Dermis blood vessel endothelial cell (primary cell): ENCODE data around the gene ZNF605. TPM values are rescaled to one million over a fixed set of nuclear protein-coding genes. Genes with fewer than 3 reads are reported as not detected.
"Not testable (repeated sequence)": the region's sequence is repeated elsewhere in the genome, so short reads cannot be mapped to it uniquely, and the experiment has no call there.

Source experiments
- DNase-seq: peaks from one replicate; pipeline ENCODE4 v3.0.0; 2010
- total RNA-seq: library from RNA; depleted of rRNA; stranded (reverse); fragments of >200 nt; gene quantifications from 2 replicates; pipeline ENCODE4 v1.2.3, GENCODE V29; 2014

Gene ZNF605
- 6.5 and 8.2 TPM in 2 replicates for total RNA-seq

DNA sequence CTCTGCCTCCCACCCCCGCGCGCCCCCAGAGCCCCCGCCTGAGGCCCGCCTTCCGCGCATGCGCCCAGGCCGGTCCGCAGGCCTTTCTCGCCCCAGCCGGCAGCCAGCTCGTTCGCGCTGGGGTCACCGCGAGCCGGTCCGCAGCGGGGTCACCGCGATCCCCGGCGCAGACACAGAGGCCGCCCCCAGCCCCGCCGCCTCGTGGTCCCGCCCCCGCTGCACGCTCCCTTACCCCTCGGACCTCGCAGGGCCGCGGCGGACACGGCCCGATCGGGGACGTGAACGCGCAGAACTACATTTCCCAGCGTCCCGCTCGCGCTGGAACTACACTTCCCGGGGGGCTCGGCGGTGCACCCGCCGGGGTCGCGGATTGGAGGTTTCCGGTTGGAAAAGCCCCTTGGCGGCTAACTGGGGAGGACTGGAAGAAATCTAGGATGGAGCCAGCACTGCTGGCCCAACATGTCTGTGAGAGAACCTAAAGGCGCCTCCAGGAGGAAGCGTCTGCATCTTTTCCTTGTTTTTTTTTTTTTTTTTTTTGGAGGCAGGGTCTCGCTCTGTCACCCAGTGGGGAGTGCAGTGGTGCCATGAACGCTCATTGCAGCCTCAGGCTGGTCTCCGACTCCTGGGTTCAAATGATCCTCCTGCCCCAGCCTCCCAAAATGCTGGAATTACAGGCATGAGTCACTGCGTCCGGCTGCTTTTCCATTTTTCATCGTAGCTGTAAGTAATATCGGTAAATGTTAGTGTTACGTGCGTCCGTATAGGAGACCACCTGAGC lies at the start of gene ZNF605:
Gene ZNF605 (minus strand): TSS at position 296 of the 778 bp plus-strand sequence. CDS start 10,671 bp downstream, outside the sequence.
- DNase-seq, result peak; percentile 91

DNA sequence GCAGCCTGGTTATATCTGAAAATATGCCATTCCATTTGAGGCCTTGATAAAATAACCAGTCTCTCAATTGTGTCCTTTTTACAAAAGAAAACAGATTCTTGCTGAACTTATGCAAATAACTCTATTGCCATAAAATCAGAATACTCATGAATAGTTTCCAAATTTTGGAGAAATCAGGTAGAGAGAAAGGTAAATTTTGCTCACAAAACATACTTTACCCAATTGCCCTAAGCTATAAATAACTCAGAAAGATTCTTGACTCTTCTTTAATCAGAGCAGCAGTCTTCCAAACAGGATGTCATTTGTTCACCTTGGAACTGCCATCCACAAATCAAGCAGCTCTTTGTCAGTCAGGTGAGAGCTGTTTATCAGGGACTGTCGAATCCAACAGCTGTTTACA lies 42.6 kb upstream of the ZNF605 start:
- no peak for DNase-seq

DNA sequence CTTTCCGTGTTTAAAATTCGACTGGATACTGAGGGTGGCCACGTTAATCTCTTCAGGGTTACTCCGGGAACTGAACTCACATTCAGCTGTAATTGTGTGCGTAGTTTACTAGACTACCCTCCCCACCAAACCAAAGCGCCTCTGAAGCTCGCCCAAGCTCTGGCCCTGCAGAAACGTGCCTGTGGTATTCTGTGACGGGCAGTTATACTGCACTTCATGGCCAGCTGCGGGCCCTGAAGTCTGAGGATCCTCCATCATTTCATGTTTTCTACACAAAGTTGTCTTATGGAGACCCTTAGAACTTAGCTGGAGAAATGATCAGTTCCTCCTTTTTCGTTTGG lies 30.7 kb upstream of the ZNF605 start:
- peak; percentile 38 for DNase-seq

DNA sequence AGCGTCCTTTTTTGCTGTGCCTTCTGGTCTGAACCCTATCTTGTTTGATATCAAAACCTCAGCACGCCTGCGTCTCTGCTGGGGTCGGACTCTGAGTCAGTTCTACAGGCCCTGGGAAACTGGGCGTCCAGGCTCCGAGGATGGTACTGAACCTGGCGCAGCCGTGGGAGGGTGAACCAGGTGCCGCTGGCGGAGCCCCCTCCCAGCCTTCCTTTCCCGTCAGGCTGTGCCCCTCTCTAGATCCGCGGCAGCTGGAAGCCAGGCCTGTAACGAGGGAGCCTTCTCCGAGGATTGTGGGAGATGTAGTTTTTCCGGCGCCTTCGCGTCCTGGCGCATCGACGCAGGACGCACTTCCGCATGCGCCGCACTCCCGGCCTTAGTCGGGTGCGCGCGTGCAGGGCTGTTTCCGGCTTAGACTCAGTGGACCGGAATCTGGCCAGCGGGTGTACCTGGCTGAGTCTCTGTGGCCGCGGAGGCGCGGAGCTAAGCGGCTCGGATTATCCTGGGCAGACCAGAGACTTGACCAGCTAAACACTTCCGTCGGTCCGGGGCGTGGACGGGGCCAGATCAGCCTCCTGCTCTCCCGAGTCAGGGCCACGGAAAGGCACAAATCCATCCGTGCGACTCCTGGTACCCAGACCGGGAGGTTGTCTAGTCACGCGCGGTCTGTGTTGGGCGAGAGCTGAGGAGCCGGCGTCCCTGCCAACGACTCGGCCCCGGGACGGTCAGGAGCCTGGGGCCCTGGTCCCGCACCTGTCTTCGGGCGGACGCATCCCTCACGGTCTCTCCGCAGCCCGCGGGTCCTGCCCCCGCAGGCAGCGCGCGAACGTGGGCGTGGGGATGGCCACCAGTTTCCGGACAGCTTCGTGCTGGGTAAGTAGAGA lies 30.1 kb upstream of the ZNF605 start, which contains the start of gene ZNF26:
Gene ZNF26 (plus strand): TSS at position 367 of the 884 bp plus-strand sequence. CDS start 474 bp downstream, at position 841.
- DNase-seq, result peak; percentile 95

DNA sequence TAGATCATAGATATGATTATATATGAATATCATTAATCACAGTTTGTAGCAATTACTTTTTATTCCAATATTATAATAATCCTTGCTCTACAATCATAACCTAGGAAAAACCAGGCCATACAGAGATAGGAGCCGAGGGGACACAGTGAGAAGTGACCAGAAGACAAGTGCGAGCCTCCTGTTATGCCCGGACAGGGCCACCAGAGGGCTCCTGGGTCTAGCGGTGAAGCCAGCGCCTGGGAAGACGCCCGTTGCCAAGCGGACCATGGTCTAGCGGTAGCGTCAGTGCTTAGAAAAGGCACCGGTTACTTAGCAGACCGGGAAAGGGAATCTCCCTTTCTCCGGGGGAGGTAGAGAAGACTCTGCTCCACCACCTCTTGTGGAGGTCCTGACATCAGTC lies 20.8 kb upstream of the ZNF605 start:
- peak; percentile 25 for DNase-seq

DNA sequence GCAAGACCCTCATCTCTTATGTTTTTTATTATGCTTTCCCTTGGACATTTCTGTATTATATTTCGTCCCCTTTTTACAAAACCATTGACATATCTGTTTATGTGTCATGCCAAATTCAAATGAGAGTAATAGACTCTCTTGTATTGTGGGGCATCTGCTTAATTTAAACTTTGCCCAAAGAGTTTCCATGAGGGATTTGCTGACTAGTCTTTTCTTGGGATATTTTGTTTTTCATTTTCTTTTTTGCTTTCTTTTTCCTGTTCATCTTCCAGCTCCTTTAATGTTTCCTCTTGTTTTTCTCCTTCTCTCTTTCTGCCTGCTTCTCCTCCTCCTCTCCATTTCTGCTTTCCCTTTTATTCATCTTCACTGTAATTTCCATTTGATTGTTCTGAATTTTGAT lies 16.3 kb upstream of the ZNF605 start:
- DNase-seq, result no peak

DNA sequence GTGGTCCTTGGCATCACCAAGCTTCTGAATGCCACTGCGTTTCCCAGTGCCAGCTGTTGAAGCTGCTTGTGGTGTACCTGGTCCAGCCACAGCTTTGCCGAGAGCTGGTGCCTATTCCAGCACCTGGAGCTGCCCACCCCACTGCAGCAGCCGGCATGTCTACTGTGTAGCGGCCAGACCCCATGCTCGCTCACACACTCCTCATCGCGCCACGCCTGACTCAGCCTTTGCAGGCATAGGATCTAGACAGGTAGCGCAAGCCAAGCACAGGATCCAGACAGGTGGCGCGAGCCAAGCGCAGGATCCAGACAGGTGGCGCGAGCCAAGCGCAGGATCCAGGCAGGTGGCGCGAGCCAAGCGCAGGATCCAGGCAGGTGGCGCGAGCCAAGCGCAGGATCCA lies 11.6 kb upstream of the ZNF605 start:
- DNase-seq, result no peak

DNA sequence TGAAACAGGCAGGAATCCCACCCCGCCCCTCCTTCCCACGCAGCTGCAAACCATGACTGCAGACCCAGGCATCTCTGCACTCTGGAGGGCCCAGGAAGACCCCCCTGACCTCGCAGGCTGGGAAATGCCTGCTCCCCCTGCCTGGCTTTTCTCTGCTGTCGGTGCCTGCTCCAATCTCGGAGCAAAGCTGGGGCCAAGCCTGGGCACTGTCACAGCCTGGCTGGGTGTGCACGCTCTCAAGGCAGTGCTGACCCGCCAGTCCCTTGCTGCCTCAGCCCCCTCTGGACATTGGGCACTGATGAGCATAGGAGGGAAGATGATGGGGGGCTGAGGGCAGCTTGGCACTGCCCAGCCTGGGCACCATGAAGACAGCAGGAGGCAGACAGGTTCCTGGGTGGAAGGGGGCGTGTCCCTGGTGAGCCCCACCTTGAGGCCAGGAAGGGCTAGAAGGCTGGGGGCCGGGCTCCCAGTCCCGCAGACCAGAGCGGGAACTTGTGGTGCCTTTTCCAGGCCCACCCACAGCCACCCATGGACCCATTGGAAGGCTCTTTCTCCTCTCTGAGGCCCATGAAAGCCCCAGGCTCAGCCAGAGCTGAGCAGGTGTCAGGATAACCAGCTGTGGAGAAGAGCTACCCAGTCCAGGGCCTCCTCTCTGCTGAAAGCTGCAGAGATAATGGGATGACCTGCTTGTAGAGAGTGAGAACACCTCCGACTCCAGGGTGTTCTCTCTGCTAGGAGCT lies 10.7 kb upstream of the ZNF605 start:
- no peak for DNase-seq

DNA sequence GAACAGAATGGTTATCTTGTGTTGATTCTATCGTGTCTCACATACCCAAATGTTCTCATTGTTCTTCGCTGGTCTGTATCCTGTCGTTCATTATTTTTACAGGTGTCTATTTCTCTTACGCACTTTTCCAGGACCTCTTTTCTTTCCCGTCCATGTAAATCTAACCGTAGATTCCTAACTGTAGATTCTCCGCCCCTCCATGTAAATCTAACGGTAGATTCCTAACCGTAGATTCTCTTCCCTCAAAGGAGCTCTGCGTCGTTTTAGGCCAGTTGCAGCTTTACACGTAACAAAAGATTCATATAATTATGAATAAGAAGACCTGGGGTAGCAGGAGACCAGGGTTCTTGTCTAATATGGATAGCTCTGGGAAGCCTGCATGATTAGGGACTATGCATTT lies 9.7 kb upstream of the ZNF605 start:
- no peak for DNase-seq

DNA sequence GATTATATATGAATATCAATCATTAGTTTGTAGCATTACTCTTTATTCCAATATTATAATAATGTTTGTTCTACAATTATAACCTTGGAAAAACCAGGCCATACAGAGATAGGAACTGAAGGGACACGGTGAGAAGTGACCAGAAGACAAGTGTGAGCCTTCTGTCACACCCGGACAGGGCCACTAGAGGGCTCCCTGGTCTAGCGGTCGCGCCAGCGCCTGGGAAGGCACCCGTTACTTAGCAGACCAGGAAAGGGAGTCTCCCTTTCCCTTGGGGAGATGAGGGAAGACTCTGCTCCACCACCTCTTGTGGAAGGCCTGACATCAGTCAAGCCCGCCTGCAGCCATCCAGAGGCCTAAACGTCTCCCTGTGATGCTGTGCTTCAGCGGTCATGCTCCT lies 7.8 kb upstream of the ZNF605 start:
- peak; percentile 41 for DNase-seq

DNA sequence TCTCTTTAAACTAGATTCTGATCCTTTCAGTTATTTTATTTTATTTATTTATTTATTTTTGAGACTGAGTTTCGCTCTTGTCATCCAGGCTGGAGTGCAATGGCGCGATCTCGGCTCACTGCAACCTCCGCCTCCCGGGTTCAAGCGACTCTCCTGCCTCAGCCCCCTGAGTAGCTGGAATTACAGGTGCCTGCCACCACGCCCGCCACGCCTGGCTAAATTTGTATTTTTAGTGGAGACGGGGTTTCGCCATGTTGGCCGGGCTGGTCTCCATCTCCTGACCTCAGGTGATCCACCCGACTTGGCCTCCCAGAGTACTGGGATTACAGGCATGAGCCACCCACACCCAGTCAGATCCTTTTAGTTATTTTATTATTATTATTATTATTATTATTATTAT lies 5.7 kb upstream of the ZNF605 start:
- not testable (repeated sequence) for DNase-seq

DNA sequence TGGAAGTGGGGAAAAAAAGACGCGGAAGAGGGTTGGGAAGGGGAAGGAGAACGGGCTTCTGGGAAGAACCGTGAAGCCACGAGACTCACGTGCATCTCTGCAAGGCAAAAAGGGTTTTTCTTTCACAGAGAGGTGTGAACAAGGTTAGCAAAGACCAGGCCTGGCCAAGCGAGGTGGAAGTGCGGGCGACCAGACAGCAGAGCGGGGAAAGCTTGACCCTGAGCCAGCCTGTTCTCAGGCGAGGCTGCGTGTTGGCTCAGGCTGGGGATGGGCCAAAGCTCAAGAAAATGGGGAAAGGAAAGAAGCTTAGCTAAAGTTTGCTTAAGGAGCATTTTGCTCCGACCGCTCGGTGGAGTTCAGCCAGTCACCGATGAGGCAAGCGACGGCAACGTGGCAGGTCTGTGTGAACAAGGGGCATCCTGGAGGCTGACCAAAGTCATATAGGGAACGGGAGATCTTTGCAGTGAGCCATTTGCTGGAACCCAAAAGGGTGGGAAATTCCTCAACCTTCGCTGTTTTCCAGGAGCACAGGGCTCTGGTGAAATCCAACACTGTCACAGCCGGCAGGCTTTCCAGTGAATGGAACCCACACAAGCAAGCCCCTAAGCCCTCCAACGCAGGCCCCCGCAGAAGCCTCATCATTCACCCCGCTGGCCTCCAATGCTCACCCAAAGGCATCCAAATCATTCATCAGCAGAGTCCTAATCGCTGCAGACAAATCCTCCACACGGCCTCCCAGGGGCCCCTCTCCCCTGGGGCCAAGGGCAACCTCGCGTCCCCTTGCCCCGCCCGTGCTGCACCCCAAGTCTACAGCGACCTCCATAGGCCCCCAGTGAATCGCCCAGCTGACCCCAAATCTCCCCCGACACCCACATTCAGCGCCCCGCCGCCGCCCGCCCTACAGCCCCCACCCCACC lies 754 bp downstream of the ZNF605 start:
- DNase-seq, result peak; percentile 54

DNA sequence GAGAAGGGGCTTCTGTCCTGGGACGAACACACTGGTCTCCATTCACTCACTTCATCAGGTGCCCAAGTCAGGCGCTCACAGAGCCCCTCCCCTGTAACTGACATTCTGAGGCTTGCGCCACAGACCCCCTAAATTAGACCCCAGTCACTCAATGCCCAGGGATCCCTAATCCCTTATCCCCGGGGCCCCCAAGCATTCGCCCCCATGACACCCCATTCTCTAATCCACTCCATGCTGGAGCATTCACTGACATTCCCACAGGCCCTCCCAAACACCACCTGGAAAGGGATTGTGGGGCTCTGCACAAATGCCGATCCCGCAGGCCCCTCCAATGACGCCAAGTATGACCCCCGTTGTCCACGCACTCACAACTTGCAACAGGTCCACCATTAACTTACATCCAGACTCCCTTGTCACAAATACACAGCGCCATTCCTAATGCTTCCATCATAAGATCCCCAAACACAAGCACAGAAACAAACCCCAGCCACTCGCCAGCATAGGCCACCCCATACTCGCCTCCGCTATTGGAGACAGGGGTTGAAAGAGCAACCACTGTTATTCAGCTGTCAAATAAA lies 1.5 kb downstream of the ZNF605 start:
- no peak for DNase-seq

DNA sequence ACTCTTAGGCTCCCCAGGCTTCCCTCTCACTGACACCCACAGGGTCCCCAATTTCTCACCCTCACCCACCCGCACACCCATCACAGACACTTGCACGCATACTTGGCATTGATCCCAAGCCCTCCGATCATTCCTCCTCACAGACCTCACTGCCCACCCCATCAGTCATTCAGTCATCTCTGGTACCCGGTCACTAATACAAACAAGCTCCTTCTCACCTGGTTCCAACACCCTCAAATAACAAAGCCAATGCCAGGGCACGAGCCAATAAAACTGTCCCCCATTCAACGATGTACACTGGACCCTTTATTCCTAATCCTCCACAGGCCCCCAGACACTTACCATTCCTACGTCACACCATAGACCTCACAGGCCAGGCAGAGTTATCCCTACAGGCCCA lies 2.3 kb downstream of the ZNF605 start:
- no peak for DNase-seq

DNA sequence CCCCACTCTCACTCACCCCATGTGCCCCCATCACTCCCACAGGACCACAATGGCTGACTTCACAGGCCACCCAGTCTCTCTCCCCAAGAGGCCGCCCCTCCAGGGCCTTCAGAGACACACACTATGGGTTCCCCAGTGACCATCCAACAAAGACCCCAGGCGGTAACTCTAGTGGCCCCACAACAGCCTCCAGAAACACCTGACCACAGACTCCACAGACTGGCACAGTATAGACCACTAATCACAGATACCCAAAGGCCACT lies 3.0 kb downstream of the ZNF605 start:
- no peak for DNase-seq

DNA sequence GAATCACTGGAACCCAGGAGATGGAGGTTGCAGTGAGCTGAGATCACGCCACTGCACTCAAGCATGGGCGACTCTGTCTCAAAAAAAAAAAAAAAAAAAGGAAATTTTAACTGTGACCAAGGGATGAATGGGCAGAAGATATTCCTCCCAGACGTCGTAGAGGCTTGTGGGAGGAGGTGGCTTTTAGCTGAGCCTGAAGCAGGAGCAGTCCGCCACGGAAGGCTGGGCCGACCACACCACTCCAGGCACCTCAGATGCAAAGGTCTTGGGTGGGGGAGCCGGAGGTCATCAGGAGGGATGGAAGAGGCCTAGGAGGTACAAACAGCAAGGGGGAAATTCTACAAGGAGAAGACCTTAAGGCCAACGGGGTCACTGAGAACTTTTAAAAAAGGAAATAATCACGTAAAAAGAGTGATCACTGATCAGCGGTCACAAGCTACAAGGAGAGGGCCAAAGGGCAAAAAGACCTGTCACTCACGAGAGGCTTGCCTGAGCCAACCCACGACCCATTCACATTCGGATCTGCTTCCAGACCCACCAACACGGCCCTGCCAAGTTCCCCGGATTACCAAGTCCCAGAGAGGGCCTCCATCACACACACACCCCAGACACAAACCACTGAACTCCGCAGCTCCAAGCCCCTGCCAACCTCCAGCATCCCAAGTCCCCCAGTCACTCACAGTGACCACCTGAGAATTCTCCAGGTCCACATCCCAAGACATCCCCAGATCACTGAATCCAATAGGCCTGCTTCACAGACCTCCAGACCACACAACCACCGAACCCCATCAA lies 3.5 kb downstream of the ZNF605 start:
- DNase-seq, result no peak

DNA sequence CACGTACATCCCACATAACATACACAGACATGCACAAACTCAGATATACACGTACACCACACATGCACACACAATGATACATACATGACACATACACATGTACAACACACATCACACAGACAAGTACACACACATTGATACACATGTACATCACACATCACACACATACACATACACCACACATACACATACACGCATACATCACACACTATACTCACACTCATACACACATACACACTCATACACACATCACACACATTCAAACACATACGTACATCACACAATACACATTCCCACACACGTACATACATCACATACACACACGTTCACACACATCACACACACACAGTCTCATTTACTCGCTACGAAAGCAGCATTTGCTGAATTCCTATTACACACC lies 4.5 kb downstream of the ZNF605 start:
- no peak for DNase-seq

DNA sequence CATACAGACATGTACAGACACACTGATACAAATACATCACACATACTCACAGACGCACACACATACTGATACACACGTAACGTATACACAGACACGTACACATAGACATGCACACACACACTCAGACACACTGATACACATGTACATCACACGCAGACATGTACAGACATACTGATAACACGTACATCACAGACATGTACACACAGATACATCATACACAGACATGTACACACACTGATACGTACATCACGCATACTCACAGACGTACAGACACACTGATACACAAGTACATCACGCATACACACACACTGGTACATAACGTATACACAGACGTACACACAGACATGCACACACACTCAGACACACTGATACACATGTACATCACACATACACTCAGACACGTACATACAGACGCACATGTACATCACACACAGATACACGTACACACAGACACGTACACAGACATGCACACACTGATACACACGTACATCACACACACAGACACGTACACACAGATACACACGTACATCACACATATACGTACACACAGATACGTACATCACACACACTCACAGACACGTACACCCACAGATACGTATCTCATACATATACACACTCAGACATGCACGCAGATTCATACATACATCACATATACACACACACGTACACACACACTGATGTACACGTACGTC lies 5.1 kb downstream of the ZNF605 start:
- no peak for DNase-seq

DNA sequence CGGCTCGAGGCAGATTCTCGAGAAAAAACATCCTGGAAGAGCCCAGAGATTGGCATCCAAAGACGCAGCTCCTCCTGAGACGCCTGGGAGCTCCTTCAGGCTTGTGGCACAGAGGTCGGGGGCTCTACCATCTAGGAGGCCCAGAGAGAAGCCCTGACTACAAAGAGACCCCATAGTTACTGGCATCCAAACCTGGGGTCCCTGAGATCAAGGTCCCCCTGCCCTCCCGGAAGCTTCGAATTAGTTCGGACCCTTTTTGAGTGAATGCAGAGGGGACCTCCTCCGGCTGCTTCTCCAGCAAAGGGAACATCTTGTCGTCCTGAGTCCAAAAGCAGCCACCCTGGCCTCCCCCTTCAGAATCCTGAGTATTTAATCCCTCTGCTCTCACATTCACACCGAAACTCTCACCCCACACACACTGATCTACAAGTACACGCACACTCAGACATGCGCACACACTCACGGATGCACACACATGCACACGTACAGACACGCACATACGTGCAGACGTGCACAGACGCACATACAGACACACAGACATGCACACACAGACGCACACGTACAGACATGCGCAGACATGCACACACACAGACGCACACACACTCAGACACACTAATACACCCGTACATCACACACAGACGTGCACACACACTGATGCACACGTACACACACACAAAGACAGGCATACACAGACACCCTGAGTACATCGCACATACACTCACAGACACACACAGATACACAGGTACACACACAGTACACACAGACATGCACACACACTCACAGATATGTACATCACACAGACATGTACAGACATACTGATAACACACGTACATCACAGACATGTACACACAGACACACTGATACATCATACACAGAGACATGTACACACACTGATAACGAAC lies 5.9 kb downstream of the ZNF605 start:
- DNase-seq, result no peak
